ENCODE measurements around the gene DGKH. TPM values are rescaled to one million over a fixed set of nuclear protein-coding genes. Genes with fewer than 3 reads are reported as not detected.

DGKH gene
- total RNA-seq, 3 donors from 2014 or later, result 18.8 to 27.0 (median 26.3) TPM

DNA sequence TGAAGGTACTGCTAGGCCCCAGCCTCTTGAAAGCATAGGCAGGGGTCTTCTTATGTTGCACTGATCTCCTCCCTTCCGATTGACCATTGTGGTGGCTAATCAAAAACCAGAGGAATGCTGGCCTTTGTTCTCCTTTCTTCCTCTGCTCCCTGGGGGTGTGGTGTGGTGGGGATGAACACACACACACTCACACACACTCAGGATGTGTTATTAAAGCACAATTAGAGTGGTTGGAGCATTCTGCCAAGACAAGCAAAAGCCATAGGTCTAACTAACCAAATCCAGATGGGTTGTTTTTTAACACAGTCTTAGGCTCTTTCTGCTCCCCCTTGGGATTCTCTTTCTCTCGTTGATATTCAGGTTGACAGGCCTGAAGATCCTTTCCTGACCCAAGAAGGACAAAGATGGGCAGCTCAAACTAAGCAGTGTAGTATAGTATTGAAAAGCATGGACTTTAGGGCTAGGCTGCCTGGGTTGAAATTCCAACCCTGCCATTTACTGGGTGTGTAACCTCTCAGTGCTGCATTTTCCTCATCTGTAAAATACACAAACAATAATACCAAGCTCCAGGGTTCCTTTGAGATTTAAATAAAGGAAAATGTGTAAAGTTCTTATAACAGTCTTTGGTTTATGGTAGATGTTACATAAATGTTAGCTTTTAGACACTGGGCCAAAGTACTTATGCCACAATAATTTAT lies 25.5 kb upstream of the DGKH start:
- intact Hi-C loops (cut with DNase I, micrococcal nuclease), result no loop called here
- DNase-seq, result no peak
- peak; percentile 65 for ATAC-seq
- no peak overlapping the region for H3K4me3 ChIP-seq
- TF ChIP-seq, protein P1, sequence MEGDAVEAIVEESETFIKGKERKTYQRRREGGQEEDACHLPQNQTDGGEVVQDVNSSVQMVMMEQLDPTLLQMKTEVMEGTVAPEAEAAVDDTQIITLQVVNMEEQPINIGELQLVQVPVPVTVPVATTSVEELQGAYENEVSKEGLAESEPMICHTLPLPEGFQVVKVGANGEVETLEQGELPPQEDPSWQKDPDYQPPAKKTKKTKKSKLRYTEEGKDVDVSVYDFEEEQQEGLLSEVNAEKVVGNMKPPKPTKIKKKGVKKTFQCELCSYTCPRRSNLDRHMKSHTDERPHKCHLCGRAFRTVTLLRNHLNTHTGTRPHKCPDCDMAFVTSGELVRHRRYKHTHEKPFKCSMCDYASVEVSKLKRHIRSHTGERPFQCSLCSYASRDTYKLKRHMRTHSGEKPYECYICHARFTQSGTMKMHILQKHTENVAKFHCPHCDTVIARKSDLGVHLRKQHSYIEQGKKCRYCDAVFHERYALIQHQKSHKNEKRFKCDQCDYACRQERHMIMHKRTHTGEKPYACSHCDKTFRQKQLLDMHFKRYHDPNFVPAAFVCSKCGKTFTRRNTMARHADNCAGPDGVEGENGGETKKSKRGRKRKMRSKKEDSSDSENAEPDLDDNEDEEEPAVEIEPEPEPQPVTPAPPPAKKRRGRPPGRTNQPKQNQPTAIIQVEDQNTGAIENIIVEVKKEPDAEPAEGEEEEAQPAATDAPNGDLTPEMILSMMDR (IDR thresholded peaks at IDR 0.05), result no peak
- no peaks in the 10 kb centered on the region for H3K9me3 ChIP-seq
- H3K36me3 ChIP-seq (ENCODE audit: low read depth), result no peaks in the 10 kb centered on the region
- peaks cover 2% of the 10 kb centered on the region for H3K4me1 ChIP-seq (ENCODE audit: low read depth)

- intact Hi-C loops (cut with DNase I, micrococcal nuclease), result no loop called here
- Histone ChIP-seq H3K4me3 (no peak overlapping the region), H3K36me3 (ENCODE audit: low read depth) (no peaks in the 10 kb centered on the region), H3K4me1 (ENCODE audit: low read depth) (peaks cover 14% of the 10 kb centered on the region), H3K9me3 (no peaks in the 10 kb centered on the region)
- ATAC-seq, result peak; percentile 38
- TF ChIP-seq, protein P1 (IDR thresholded peaks at IDR 0.05), result no peak
- DNase-seq, result no peak
Measured at GRCh38 chr13:42027286-42027685, 21.2 kb upstream of the DGKH start.

DNA sequence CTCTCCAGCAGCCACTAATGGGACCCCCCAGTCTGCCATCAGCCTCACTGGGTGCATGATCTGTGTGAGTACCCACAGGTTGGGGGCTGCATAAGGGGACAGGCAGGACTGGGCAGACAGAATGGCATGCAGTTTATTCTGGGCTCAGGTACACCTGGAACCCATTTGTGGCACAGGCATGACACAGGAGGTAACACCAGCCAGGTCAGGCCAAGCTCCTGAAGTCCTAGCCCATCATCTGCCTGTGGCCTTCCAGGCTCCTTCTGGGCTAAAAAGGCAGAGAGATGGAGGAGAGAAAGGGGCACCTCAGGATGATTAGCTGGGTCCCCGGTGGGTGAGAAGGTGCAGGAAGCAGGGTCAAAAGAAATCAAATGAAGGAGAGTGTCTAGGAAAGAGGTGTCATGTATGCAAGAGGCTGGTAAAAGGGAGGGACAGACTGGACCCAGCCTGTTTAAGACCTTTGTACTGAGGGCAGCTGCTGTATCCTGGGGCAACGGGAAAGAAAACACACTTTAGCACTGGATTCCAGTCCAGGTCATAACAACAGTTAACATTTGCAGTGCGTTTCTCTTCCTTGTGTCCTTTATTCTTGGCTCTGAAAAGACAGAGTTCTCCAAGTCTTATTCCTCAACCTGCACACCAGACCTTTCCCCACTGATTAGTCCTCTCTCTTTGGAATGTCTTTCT lies 20.2 kb upstream of the DGKH start:
- Histone ChIP-seq H3K4me1 (ENCODE audit: low read depth) (peaks cover 14% of the 10 kb centered on the region), H3K36me3 (ENCODE audit: low read depth) (no peaks in the 10 kb centered on the region), H3K4me3 (no peak overlapping the region), H3K9me3 (no peaks in the 10 kb centered on the region)
- intact Hi-C loops (cut with DNase I, micrococcal nuclease), result no loop called here
- ATAC-seq (peak; percentile 99), DNase-seq (peak in 2 of 3 donors; percentile 61 to 82)
- TF ChIP-seq, protein P1 (IDR thresholded peaks at IDR 0.05), result no peak

GRCh38 chr13:42035905-42036521 lies 12.4 kb upstream of the DGKH start:
- ATAC-seq (no peak), DNase-seq (no peak)
- no peaks in the 10 kb centered on the region for H3K9me3 ChIP-seq
- no peaks in the 10 kb centered on the region for H3K36me3 ChIP-seq (ENCODE audit: low read depth)
- H3K4me3 ChIP-seq, result no peak overlapping the region
- peaks cover 7% of the 10 kb centered on the region for H3K4me1 ChIP-seq (ENCODE audit: low read depth)
- intact Hi-C loops (cut with DNase I, micrococcal nuclease), result no loop called here
- TF ChIP-seq, protein P1 (IDR thresholded peaks at IDR 0.05), result no peak

- peaks cover 7% of the 10 kb centered on the region for H3K4me1 ChIP-seq (ENCODE audit: low read depth)
- no peaks in the 10 kb centered on the region for H3K36me3 ChIP-seq (ENCODE audit: low read depth)
- intact Hi-C loops (cut with DNase I, micrococcal nuclease), result no loop called here
- no peak overlapping the region for H3K4me3 ChIP-seq
- TF ChIP-seq, protein P1 (IDR thresholded peaks at IDR 0.05), result no peak
- H3K9me3 ChIP-seq, result no peaks in the 10 kb centered on the region
- DNase-seq (no peak), ATAC-seq (no peak)
Measured at GRCh38 chr13:42036711-42037110, 11.7 kb upstream of the DGKH start.
